Stimulated activated CD4-positive, alpha-beta T cell treated with anti-CD3 and anti-CD28 coated beads, Interleukin-15, amount 100 ng/mL, for 48 hours (primary cell): ENCODE results near the gene FASTKD2.
"Not testable (repeated sequence)": the region's sequence is repeated elsewhere in the genome, so short reads cannot be mapped to it uniquely, and the experiment has no call there.

Experiments used
- DNase-seq, 2 donors: peaks; one replicate each; pipeline ENCODE4 v3.0.0-alpha.2; 2020; ENCODE audit warnings: low read depth in 2 of 2

FASTKD2 gene

GRCh38 chr2:206790311-206790935 lies 25.0 kb downstream of the FASTKD2 start:
- DNase-seq, result no peak

- no peak for DNase-seq
Measured at GRCh38 chr2:206792645-206793044, 27.2 kb downstream of the FASTKD2 start.

GRCh38 chr2:206797376-206797775 lies 32.0 kb downstream of the FASTKD2 start:
- no peak for DNase-seq

GRCh38 chr2:206798000-206798399 lies 32.6 kb downstream of the FASTKD2 start:
- DNase-seq, result no peak

- no peak for DNase-seq
Measured at GRCh38 chr2:206799083-206799482, 33.7 kb downstream of the FASTKD2 start.

GRCh38 chr2:206800506-206801417 lies 35.4 kb downstream of the FASTKD2 start:
- DNase-seq, result peak in 1 of 2 donors; percentile 14

GRCh38 chr2:206801418-206802189 lies 36.2 kb downstream of the FASTKD2 start:
- no peak for DNase-seq

- no peak for DNase-seq
Measured at GRCh38 chr2:206802654-206803514, 37.5 kb downstream of the FASTKD2 start.

- no peak for DNase-seq
Measured at GRCh38 chr2:206804326-206804725, 38.9 kb downstream of the FASTKD2 start.

- DNase-seq, result no peak
Measured at GRCh38 chr2:206805887-206806607, 40.6 kb downstream of the FASTKD2 start.

- not testable (repeated sequence) for DNase-seq
Measured at GRCh38 chr2:206807624-206808023, 42.2 kb downstream of the FASTKD2 start.

- DNase-seq, result not testable (repeated sequence)
Measured at GRCh38 chr2:206812471-206812870, 47.1 kb downstream of the FASTKD2 start.

- DNase-seq, result no peak
Measured at GRCh38 chr2:206814498-206814897, 49.1 kb downstream of the FASTKD2 start.

- no peak for DNase-seq
Measured at GRCh38 chr2:206820807-206821206, 55.4 kb downstream of the FASTKD2 start.

- no peak for DNase-seq
Measured at GRCh38 chr2:206823178-206823577, 57.8 kb downstream of the FASTKD2 start.

GRCh38 chr2:206824087-206824618 lies 58.7 kb downstream of the FASTKD2 start:
- no peak for DNase-seq

- no peak for DNase-seq
Measured at GRCh38 chr2:206824993-206825392, 59.6 kb downstream of the FASTKD2 start.

- no peak for DNase-seq
Measured at GRCh38 chr2:206831442-206831995, 66.1 kb downstream of the FASTKD2 start.

- no peak for DNase-seq
Measured at GRCh38 chr2:206832873-206833272, 67.5 kb downstream of the FASTKD2 start.

- no peak for DNase-seq
Measured at GRCh38 chr2:206833291-206833690, 67.9 kb downstream of the FASTKD2 start.
